GM13977 (cell line): ENCODE results near the gene HMGB1.

ENCODE experiments used
- DNase-seq: peaks from one replicate; pipeline ENCODE4 v3.0.0; 2012; ENCODE audit warnings: low spot score
- CTCF ChIP-seq: IDR thresholded peaks from 2 replicates; pipeline ENCODE4 v1.5.1; 2012; ENCODE audit warnings: mild to moderate bottlenecking, control low read depth; ENCODE audit not compliant: insufficient read depth; ENCODE audit errors: extremely low read depth, missing control alignments
- in situ Hi-C: fragments of 300-500 bp; cut with MboI; formaldehyde crosslinking; loops from one replicate; pipeline ENCODE4 v1.12.0; 2022; ENCODE audit warnings: low sequenced_read_pairs, low pct_unique_long_range_greater_than_20kb, mixed read lengths, inconsistent platforms; ENCODE audit not compliant: unreplicated experiment

HMGB1 gene

GRCh38 chr13:30499338-30499737, 33.6 kb upstream of the HMGB1 start:
- in situ Hi-C loops: no loop called here
- TF ChIP-seq CTCF: no peak
- DNase-seq: no peak

GRCh38 chr13:30496147-30496546, 30.4 kb upstream of the HMGB1 start:
- TF ChIP-seq CTCF: no peak
- DNase-seq: no peak
- in situ Hi-C loops: no loop called here

- in situ Hi-C loops: no loop called here
- TF ChIP-seq CTCF: no peak
- DNase-seq: no peak
Observed at GRCh38 chr13:30495746-30496145, 30.0 kb upstream of the HMGB1 start.

- TF ChIP-seq CTCF: no peak
- DNase-seq: no peak
- in situ Hi-C loops: no loop called here
Observed at GRCh38 chr13:30493658-30494381, 28.1 kb upstream of the HMGB1 start.

- no peak for DNase-seq
- TF ChIP-seq CTCF: no peak
- in situ Hi-C loops: no loop called here
Observed at GRCh38 chr13:30487075-30487470, 21.3 kb upstream of the HMGB1 start.

- DNase-seq: no peak
- no peak for TF ChIP-seq CTCF
- in situ Hi-C loops: no loop called here
Observed at GRCh38 chr13:30486230-30487074, 20.7 kb upstream of the HMGB1 start.
